Measurements from ENCODE around the gene ADA.

Gene ADA

DNA sequence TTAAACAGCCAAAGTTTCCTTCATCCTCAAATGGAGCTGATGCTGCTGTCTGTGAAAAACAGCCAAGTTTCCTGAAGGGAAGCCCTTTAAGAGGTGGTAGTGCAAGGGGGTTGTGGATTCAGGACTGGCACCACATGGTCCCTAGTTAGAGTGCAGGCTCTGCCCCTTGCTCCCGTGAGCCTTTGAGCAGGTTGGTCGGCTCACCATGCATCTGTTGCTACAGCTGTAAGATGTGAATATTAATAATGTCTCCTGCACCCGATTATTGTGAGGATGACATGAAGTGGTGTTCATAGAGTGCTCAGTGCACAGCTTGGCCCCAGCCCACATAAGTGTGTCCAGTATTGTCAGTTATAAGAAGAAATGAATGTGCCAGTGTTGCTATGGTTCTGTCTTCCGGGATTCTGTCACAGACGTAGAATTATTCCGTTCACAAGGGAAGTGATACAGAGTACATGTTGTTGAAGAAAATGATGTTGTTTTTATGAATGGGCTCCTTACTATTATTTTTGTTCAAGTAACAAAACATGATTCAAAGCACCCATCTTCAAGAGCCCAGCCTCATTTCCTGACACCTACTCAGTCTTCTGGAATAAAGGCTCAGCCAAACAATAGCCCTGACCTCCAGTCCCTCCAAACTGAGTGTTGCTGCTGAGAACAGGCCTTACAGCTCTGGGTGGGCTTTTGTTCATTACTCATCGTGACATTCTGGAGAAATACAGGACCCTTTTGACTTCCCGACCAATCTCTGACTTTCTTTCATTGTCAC lies 72.0 kb downstream of the ADA start:
- DNase-seq, result no peak

DNA sequence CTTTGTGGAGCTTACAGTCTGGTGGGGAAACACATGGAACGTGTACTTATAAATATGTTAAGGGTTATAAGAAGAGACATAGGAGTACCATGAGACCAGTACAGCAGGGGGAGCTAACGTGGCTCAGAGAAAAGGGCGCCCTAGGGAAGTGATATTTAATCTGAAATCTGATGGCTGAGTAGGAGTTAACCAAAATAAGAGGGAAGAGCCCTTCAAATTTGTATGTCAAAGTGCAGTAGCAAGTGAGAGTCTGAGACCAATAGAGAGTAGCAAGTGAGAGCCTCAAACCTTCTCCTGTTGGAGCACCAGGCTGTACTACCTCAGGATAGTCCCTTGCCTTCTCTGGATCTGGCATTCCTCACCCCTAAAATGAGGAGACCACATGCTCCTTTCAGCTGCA lies 75.2 kb downstream of the ADA start:
- no peak for DNase-seq

- no peak for DNase-seq
Measured at GRCh38 chr20:44574372-44574771, 77.1 kb downstream of the ADA start.

DNA sequence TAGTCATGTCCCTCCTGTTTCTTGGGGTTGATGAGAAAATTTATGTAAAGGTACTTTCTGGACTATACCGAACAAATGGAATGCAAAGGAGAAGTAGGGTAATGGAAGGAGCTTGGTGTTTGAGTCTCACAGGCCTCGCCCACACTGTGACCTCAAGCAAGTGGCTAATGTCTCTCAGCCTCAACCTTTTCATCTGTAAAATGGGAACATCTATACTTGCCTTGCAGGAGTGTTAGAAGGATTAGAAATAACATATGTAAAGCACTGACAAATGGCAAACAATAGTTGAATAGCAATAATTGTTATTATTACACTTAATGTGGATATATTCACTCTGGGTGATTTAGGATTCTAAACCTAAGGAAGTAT lies 78.0 kb downstream of the ADA start:
- DNase-seq, result no peak

DNA sequence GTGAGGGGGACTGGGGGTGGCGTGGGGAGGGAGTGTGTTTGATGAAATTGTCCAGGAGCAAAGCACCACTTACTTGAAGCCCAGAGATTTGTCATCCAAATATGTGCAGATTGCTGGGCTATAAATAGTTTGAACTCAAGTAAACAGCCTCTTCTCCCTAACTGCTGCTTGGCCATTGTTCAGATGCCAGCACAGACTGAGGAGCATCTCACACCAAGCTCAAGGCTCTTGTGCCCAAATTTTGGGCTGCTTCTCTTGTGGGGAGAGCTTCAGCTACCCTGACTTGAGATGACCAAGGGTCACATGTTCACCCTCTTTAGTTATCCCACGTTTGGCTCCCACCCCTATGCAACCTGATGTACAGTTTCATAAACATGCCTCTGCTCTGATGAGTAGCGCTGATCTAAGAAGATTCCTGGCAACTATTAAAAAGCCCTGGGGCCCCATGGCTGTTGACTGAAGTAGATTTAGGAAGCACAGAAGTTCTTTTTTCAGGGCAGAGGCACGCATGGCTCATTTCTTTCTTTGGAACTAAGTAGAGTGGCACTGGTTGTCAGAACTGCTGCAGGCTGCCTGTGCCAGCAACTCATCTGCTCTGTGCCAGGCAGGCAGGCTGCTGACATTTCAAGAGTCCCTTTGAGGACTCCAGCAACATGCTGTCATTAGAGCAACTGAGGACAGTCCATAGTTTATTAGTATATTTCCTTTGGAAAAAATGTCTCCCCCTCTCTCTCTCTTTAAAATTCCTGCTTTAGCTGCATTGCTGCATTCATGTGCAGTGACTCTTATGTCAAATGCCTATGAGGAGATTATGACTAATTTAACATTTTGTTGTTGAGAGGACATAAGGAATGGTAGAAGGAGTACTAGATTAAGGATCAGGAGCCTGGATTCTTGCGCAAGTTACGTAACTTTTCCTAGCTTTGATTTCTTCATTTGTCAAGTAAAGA lies 78.7 kb downstream of the ADA start:
- DNase-seq, result no peak

GRCh38 chr20:44571362-44571988 lies 80.0 kb downstream of the ADA start:
- DNase-seq, result no peak

DNA sequence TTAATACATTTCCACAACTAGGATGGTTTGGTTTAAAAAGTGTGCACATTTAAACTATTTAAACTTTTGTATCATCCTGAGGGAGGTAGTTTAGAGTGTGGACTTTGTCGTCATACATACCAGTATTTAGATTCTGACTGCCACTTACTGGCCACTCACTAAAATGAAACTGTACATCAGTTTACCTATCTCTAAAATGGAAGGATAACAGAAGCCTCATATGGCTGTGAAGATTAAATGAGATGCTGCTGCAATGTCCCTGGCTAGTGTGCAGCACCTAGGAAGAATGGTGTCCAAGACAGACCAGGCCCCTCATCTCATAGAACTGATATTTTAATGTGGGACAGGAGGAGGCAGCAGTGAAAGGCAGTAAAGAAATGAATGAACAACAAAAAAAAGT lies 81.1 kb downstream of the ADA start:
- no peak for DNase-seq
